HL-60 (cell line): Measurements from ENCODE around the gene MDFIC.

Experiments used
- POLR2AphosphoS5 ChIP-seq: IDR thresholded peaks from 2 replicates; pipeline ENCODE4 v1.6.1; 2012; ENCODE audit warnings: low read depth
- REST ChIP-seq: IDR thresholded peaks from 2 replicates; pipeline ENCODE4 v1.6.1; 2012; ENCODE audit warnings: low read depth; ENCODE audit not compliant: insufficient replicate concordance
- TF ChIP-seq, protein P1 (sequence below): IDR thresholded peaks from one replicate; pipeline ENCODE4 v1.5.1; 2011; ENCODE audit warnings: low read length, control low read depth, inconsistent platforms; ENCODE audit not compliant: insufficient read depth

GRCh38 chr7:115019882-115020605, 98.2 kb downstream of the MDFIC start:
- TF ChIP-seq, protein P1, sequence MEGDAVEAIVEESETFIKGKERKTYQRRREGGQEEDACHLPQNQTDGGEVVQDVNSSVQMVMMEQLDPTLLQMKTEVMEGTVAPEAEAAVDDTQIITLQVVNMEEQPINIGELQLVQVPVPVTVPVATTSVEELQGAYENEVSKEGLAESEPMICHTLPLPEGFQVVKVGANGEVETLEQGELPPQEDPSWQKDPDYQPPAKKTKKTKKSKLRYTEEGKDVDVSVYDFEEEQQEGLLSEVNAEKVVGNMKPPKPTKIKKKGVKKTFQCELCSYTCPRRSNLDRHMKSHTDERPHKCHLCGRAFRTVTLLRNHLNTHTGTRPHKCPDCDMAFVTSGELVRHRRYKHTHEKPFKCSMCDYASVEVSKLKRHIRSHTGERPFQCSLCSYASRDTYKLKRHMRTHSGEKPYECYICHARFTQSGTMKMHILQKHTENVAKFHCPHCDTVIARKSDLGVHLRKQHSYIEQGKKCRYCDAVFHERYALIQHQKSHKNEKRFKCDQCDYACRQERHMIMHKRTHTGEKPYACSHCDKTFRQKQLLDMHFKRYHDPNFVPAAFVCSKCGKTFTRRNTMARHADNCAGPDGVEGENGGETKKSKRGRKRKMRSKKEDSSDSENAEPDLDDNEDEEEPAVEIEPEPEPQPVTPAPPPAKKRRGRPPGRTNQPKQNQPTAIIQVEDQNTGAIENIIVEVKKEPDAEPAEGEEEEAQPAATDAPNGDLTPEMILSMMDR: no peak
- TF ChIP-seq REST (no peak), POLR2AphosphoS5 (no peak)
